Occipital lobe (tissue), 2 donors: ENCODE data around the gene MAFG. TPM values are rescaled to one million over a fixed set of nuclear protein-coding genes. Genes with fewer than 3 reads are reported as not detected.

ENCODE experiments used
- DNase-seq: peaks from one replicate; lab custom pipeline; 2025; lab: John Stamatoyannopoulos, UW
- total RNA-seq: library from RNA; depleted of rRNA; stranded (reverse); fragments of >200 nt; gene quantifications from one replicate; pipeline ENCODE4 v1.2.3, GENCODE V29; 2014

MAFG gene
- total RNA-seq, 1 donor from 2014 or later, result 16.5 TPM

DNA sequence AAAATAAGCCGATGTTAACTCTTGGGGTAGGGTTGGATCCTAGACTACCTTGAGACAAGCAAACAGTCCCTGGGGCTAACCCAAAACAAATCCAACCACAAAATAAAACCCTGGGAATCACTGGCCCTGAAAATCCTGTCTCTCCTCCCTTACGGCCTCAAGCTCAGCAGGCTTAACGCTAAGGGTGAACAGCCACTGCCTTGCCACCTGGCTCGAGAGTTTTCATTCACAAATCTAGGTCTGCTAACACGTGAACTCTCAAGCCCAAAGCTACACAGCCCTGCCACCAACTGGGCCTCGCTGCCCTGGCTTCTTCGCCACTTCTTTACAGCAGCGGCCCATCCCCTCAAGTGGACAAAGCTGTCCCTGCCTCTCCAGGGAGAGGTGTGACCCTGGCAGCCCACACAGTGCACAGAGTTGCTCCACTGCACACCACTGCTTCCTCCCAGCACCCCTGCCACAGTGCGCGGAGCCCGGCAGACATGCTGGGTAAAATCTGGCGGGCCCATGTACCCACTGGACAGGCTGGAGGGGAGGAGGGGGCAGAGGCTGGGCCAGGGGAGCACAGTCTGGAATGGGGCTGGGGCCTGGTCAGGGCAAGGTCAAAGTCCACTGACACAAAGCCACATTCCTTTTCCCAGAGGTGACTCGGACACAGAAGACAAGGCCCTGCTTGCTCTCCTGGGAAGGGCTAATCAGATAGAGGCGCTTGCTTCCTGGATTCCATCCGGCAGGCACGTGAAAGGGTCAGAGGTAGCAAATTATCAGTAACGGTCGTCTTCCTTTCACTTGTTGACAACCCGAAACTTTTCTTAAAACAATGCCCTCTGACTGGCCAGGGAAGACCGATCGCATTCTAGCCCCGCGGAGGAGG is 17.3 kb downstream of the MAFG start:
- no peak for DNase-seq

DNA sequence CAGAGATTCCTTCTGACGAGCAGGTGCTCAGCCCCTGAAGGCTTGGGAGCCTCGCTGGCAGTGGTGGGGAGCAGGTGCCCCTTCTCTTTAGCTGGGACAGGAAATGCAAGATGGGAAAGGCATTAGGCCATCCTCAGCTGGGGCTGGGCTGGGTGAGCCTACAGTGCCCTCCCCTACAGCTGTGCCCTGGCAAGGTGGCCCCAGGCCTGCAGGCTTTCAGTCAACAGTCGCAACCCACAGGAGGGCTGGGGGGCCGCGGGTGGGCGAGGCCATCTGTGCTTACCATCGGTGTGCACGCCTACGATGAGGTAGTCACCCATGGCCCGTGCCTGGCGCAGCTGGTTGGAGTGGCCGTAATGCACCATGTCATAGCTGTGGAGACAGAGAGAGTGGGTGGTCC is 18.3 kb downstream of the MAFG start:
- DNase-seq, result no peak

DNA sequence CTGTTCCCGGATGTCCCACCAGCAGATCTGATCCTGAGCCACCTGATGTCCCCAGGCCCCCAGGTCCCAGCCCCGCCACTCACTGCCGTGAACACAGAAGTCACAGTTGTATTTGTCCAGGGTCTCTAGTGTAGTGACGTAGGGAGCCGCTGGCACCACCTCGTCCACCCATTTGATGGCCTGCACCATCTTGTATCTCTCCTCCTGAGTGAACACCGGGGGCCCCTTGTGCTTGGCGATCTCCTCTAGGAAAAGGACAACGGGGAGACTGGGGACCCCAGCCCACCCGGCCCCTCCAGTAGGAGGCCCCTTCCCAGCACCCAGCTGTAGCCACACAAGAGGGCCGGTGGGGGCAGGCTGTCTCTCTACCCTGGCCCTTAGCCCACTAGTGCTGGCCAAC is 18.7 kb downstream of the MAFG start:
- no peak for DNase-seq

DNA sequence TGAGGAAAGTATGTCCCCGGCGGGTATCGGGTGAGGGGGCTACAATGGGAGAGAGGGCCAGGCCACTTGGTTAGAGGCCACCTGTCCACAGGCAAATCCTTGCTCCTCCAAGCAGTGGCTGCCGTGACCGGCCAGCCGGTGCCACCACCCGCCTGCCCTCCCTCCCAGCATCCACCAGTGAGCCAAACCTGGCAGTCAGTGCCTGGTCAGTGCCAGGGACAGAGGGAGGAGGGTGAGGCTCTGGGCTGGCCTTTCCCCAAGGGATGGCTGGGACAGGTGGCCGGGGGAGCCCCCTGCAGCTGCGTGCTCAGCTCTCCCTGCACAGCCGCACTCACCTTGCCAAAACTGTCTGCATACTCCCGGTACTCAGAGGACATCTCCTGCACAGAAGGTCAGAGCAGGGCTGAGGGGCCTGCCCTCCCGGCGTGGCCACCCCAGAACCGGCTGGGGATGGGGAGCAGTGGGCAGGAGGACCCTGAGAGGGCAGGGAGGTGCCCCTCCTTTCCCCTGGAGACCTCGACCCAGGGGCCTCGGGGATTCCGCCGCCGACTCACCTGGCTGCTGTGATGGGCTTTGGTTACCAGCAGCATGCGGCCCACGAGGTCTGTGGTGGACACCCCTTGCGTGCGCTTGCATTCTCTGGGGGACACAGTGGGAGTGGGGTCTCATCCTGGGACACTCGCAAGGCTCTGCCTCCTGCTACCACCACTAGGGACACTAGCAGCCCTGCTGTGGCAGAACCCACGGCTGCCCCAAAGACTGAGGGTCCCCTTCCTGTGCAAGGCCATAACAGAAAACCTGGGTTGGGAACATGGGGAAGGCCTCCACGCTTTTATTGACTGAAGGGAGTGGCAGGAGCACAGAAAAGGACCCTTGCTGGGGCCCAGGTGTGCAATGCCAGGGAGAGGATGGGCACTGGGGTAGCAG is 20.1 kb downstream of the MAFG start:
- no peak for DNase-seq

DNA sequence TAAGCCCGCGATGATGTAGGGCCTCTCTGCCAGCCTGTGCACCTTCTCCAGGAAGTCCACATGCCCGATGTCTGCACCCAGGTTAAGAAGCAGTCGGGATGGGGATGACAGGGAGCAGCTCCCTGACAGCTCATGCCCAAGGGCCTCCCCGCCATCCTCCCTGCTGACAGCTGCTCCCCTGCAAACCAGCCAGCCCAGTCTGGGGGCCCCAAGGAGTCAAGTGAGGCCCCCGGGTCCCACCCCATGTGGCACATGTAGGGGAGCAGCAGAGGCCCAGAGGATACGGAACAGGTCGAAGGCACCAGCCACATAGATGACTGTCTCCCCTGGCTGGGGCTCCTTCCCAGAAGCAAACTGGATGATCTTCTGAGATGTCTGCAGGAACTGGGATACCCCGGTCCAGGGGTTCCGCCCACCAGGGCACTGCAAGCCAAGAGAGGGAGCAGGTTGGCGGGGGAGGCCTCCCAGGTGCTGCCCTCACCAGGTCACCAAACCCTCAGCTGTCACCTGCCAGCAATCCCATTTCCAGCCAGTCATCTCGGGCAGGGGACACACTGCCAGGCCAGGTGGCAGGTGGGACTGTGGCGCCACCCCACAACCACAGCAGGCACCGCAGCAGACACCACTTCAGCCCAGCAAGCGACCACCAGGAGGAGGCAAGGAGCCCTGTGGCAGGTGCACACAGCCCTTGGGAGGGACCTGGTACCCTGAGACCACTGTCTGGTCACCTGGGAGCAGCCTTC is 20.9 kb downstream of the MAFG start:
- DNase-seq, result no peak

DNA sequence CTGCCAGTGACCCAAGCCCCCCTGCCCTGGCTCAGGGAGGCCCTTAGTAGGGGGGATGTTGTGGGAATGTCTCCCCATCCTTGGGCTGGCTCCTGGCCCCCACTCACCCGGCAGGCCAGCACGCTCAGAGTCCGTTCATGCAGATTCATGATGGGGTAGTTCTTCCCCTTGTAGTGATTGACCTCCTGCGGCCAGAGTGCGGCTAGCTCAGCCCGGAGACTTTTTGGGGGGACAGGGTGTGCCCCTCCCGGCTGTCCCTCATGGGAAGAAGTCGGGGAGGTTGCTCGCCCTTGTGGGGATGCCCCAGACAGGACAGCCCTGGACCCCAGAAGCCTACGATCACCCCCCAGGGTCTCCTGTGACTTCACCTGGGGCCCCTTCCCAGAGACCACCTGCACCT is 21.5 kb downstream of the MAFG start:
- no peak for DNase-seq

DNA sequence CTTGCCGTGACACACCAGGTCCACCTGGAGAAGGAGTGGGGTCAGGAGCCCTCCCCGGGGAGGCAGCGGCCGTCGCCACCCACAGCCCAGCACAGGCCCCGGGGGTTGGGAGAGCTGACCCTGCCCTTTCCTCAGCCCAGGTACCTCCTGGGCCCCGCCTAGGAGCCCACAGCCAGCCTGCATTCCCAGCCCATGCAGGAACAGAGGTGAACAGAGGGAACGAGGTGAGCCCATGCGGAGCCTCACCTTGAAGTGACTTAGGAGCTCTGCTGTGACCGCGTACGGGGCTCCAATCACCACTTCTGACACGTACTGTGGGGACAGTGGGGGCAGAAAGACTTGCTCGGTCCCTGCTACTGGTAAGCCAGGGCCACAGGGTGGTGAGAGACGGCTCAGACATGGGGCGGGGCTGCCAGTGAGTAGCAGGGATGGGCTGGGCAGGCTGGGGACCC is 22.1 kb downstream of the MAFG start:
- no peak for DNase-seq

DNA sequence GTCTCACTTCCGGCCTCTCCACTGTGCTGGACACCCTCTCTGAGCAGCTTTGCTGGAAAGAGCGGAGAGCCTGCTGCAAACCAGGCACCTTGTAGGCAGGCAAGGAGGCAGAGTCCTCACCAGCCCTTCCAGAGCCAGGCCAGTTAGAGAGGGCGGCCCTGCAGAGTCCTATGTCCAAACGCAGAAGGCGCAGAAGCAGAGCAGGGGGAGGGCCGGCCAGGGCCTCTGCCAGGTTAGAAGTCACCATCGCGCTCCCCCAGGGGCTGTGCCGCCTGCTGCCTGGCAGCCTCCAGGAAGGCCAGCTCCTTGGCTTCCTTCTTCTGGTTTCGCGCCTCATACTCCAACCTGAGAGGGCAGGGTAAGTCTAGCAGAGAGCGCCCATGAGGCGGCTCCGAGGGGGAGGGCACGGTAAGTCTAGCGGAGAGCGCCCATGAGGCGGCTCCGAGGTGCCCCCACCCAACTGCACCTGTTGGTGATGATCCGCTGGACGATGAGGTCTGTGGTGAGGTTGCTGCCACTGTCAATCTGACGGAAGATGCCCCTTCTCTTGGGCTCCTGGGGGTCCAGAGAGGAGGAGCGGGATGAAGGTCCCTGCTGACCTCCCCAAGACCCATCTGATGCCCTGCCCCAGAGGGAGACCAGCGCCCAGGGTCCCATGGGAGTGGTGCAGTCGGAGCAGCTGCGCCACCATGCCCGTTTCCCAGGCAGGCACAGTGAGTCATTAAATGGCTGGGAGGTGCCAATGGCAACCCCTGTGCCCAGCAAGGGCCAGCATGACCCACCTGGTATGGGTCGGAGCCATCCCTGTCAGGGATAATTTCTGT is 22.7 kb downstream of the MAFG start:
- DNase-seq, result no peak

DNA sequence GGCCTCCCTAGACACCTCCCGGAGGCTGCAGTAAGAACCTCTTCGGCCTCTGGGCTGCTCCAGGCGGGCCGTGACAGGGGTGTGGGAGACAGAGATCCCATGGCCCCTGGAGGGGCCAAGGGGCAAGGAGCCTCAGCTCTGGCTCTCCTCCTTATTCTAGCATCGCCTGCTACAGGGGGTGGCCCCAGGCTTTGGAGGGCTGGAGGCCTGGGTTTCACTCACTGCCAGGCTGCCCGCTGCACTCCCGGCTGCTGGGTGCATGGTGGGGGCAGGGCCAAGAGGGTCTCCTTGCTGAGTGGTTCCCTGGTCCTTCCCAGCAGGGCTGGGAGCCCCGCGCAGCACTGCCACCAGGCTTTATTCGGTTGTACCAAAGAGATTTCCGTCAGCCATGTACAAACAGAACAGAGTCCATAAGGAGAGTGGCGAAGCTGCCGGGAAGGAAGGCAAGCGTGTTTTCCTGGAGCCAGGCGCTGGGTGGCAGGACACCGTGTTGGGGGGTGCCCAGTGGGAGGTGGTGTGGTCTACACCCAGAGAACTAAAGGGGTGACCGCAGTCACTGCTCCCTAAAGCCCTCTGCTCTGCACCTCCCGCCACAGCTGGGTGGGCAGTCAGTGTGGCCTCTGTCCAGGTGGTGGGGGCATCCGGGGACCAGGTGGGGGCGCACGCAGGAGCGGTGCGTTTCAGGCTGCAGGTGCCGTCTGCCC is 23.5 kb downstream of the MAFG start:
- DNase-seq, result no peak

DNA sequence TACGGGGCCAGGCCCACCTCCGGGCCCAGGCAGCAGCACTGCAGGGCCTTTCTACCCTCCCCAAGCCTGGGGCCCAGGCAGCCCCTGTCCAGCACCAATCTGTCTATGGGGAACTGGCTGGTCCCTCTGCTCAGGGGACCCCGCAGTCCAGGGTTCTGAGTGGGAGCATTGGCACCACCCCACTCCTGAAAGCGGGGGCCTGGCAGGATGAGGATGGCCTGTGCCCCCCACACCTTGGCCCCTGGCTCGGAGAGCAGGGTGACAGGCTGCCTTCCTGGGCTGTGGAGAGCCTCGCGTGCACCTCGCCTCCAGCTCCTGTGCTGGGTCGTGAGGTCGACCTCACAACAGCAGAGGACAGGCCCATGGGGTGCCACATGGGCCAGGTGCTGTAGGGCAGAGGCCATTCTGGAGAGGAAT is 24.1 kb downstream of the MAFG start:
- no peak for DNase-seq

DNA sequence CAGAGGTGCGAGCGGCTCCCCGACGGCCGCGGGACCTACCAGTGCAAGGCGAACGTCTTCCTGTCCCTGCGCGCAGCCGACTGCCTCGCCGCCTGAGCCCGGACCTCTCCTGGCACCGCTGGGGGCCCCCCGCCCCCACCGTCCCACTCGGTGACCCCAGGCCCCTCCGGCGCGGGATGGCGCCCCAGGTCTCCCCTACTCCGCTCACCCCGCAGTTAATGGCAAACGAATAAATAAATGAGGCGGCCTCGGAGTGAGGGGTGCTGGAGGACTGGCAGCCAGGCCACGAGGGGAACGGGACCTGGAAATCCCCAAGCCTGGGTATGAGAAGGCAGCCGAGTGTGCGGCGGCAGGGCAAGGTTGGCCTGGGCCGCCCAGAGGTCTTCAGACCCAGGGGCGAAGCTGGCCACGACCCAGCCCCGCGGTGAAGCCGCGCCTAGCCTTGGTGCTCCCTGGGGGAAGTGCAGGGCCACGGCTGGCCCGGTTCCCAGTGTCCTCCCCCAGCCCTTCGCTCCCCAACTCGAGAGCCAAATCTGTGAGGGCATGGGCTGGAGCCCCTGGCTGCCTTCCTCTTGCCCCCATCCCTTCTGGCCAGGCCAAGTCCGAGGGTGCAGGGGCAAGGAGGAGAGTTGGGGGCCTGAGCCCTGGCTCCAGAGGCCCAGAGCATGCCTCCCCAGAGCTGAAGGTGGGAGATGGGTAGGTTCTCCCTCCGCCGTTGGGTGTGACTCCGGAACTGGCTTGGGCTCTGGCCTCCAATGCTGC is 24.7 kb downstream of the MAFG start:
- no peak for DNase-seq

DNA sequence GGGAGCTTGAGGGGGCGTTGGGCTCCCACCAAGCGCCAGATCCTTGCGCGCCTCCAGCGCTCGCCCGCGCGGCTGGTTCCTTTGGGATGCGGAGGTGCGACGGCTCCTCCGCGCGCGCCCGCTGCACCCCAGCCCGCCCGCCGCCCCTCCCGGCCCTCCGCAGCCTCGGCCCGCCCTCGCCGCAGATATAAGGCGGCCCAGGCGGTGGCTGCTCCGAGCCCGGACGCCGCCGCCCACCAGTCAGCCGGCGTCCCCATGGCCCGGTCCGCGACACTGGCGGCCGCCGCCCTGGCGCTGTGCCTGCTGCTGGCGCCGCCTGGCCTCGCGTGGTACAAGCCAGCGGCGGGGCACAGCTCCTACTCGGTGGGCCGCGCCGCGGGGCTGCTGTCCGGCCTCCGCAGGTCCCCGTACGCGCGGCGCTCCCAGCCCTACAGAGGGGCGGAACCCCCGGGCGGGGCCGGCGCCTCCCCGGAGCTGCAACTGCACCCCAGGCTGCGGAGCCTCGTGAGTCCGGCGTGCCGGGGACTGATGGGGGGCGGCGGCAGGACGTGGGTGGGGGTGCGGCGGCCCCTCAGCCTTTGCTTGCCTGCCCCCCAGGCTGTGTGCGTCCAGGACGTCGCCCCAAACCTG is 25.4 kb downstream of the MAFG start, which contains the start of gene NPB:
Gene NPB, plus strand, starts transcription at position 216 of the 630 bp plus-strand sequence. Its CDS starts 40 bp downstream, at position 256.
- DNase-seq, result no peak

DNA sequence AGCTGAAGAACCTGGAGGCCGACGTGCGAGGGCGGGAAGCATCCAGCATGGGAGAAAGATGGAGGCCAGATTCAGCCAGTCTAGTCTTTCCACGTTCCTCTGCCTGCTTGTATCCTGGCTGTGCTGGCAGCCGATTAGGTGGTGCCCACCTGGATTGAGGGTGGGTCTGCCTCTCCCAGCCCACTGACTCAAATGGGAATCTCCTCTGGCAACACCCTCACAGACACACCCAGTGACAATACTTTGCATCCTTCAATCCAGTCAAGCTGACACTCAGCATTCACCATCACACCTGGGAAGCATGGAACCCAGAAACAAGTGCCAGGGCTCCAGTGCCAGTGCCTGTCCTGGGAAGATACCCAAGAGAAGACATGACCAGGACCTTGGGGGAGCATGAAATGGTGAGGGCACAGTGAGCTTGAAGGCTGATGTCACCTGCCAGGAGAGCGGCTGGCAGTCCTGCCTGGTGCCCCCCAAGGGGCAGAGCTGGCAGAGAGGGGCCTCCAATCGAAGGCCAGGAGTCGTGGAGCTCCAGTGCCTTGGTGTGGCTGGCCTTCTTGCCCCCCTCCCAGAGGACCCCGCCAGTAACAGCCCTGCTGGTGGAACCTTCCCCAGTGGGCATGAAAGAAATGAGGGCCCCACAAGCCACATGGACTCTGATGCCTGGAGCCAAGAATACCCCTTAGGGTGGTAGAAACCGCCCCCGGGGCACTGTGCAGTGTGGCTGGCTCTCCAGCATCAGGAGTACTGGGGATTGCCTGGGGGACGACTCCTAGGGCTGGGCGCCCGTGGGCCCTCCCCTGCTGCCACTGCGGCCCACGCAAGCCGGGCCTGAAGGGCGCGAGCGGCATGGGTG is 26.1 kb downstream of the MAFG start:
- no peak for DNase-seq

DNA sequence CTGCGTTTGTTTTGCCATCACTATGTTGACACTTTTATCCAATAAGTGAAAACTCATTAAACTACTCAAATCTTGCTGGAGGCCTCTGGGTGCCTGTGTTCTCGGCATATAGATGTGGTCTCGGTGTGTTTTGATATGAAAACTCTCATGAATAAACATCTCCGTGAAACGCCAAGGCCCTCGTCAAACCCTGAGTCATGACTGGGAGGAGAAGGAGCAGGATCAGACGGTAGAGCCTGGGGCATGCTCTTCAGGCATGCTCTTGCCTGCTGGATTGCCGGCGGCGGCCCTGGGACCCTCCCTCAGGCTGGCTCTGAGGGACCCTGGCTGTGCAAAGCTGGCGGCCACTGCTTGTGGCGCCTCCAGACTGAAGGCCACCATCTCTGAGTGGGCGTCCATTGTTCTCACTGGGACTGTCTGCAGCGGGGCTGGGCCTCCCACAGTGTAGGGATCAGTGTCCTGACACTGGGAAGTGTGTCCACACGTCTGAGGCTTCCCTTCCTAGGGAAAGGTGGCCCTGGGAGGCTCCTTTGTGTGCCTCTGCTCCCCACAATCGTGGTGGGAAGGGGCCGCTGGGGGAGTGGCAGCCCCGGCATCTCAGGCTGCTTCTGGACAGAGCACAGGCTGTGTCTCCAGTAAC is 27.2 kb downstream of the MAFG start:
- DNase-seq, result no peak

DNA sequence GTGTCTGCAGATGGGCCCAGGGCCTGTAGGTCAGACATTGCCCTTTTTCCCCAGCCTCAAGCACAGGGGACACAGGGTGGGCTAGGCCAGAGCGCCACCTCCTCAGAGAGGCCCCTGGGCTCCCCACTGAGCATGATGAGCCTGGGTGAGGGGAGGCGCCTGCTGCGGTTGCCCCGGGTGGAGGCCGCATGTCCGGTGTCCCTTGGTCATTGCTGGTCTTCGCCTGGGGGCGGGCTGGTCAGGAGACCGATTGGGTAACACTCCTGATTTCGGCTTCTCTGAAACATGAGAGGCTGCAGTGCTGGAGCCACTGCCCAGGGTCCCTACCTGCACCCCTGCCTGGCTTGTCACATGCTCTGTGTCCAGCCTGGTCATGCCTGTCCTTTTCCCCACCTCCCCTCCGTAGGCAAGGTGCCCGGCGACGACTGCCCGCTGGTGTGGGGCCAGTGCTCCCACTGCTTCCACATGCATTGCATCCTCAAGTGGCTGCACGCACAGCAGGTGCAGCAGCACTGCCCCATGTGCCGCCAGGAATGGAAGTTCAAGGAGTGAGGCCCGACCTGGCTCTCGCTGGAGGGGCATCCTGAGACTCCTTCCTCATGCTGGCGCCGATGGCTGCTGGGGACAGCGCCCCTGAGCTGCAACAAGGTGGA is 27.9 kb downstream of the MAFG start:
- no peak for DNase-seq

DNA sequence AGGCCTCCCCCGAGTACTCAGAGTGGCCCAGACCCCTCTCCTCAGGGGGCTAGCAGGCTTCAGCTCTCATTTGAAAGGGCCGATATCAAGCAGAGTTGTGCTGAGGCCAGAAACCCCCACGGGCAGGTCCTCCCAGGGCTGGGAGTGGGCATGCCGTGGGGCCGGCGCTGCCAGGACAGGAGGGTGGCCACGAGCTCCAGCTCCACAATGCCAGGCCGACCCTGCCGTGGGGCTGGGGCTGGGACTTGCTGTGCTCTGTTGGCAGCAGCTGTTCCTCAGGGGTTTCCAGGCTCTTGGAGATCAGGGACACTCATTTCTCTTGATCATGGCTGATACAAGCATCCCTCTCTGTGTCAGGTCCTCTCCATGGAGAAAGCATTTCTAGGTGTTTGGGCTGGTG is 28.6 kb downstream of the MAFG start:
- DNase-seq, result no peak
